ENCODE data around the gene EZR.
A peak's percentile ranks its signal among the peaks of the same experiment; 100 is the strongest.

Gene EZR

DNA sequence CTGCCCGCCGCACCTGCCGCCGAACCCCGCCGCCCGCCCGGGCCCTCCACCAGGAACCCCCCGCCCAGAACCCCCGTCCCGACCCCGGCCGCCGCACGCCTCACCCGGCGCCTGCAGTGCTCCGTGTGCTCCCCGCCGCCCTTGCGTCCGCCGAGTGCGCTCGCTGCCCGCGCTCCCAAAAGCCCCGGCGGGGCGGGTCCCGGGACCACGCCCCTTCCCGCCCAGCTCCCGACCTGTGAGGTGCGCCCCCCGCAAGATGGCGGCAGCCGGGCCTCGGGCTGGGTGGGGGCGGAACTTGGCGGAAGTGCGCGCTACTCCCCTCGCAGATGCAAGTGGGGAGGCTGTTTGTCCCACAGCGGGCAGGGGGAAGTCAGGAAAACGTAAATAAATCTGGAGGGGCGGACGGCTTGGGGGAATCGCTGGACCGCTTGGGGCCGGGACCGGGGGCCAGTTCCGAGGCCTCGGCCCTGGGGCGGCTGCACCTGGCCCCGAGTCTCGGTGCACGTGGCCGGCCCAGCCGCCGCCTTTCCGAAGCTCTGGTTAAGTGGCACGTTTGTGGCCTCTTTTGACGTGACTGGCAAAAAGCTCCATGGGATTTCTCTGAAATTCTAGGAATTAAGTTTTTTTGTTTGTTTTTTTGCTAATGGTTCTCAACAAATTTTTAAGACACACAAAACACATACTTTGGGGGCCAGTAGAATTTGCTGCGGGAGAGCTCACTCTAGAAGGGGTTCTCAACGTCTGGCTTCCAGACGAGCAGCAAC is at the start of gene EZR:
Gene EZR (minus strand): TSS at position 156 of the 764 bp plus-strand sequence. CDS start 1,275 bp downstream, outside the sequence.
- peak; percentile 68 to 78 for DNase-seq (ENCODE audit: extremely low read depth in 1 of 2, low read depth in 1 of 2)

GRCh38 chr6:158868122-158868480 is 48.9 kb upstream of the EZR start:
- no peak for DNase-seq (ENCODE audit: extremely low read depth in 1 of 2, low read depth in 1 of 2)

GRCh38 chr6:158867381-158868121 is 48.4 kb upstream of the EZR start:
- DNase-seq (ENCODE audit: extremely low read depth in 1 of 2, low read depth in 1 of 2) = no peak

DNA sequence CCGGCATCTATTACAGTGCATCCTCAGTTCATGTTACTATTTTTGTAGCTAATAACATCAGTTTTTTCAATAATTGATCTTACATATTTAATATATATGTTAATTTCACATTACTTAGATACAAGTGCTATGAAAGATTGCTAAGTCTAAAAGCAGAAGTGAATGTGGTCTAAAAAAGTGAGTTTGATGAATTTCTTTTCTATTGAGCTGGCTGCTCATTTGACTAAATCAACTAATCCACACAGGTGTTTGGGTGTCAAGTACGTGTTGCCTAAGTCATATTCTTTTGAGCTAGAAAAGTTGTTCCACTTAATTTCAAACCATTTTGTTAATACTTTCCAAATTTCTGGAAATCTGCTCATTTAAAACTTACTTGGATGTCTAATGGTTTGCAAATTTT is 46.6 kb upstream of the EZR start:
- no peak for DNase-seq (ENCODE audit: extremely low read depth in 1 of 2, low read depth in 1 of 2)

DNA sequence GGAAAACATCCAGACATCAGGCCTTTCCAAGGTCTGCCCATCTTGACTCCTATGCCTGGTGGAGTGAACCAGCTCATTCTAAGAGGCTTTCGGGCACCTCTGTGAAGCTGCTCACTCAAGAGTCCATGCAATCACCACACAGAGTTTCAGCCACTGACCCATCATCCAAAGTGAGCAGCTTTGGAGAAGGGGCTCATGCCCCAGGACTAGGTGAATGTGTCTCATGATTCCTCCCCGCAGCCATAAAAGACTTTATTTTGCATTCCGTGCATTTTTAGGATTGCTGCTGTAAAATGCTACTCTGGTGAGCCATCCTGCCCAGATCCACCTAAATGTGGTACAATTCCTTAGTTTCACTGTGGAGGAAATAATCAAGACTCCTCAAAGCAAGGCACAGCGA is 44.5 kb upstream of the EZR start:
- no peak for DNase-seq (ENCODE audit: extremely low read depth in 1 of 2, low read depth in 1 of 2)

GRCh38 chr6:158861686-158862381 is 42.7 kb upstream of the EZR start:
- no peak for DNase-seq (ENCODE audit: extremely low read depth in 1 of 2, low read depth in 1 of 2)

GRCh38 chr6:158860279-158860865 is 41.2 kb upstream of the EZR start:
- no peak for DNase-seq (ENCODE audit: extremely low read depth in 1 of 2, low read depth in 1 of 2)

DNA sequence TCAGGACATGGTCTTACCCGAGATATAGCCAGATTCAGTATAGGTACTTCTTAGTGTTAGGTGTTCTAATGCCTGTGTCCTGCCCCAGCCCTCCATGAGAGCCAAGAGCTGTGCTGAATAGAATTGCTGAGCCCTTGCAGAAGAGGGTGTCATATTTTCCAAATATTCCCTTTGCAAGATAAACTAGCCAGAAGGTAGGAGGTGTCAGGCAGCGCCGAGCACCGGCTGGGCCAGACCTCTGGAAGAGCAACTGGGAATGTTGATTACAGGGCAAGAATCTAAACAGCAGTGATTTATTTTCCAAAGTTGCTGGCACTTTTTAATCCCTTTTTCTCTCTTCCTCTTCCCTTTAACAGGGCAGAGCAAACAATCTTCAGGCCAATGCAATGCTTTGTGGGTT is 37.1 kb upstream of the EZR start:
- DNase-seq (ENCODE audit: extremely low read depth in 1 of 2, low read depth in 1 of 2) = no peak

GRCh38 chr6:158854214-158855101 is 35.3 kb upstream of the EZR start:
- no peak for DNase-seq (ENCODE audit: extremely low read depth in 1 of 2, low read depth in 1 of 2)

GRCh38 chr6:158853880-158854213 is 34.7 kb upstream of the EZR start:
- DNase-seq (ENCODE audit: extremely low read depth in 1 of 2, low read depth in 1 of 2) = no peak

- DNase-seq (ENCODE audit: extremely low read depth in 1 of 2, low read depth in 1 of 2) = peak; percentile 68 to 82
Observed at GRCh38 chr6:158853072-158853879, 34.1 kb upstream of the EZR start.

DNA sequence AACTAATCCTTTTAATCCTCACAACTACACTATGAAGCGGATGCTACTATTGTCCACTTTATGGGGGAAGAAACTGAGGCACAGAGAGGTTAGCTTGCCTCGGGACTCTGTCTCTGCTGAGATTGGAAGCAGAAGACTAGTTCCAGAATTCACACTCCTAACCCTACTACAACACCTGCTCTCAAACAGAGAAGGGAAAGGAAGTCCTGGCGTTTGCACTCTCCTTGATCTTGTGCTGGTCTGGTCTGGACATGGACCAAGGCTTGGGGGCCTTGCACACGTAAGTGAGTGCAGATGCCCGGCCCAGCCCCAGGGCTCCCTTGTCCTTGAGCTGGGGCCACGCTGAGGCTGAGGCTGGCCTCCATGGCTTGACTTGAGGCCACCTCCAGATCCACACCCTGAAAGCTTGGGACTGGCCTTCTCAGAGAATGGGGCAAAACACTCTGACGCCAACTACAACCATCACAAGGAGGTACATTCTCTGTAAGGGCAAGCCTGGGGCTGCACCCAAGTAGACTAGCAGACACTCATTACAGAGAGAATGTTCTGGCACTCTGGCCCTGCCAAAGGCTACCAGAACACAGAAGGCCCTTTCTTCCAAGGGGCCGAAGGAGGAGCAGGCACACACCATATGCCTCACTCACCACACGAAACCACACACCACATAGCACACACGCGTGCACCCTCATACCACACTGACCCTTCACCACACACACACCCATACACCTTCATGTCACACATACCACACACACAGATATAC is 33.3 kb upstream of the EZR start:
- DNase-seq (ENCODE audit: extremely low read depth in 1 of 2, low read depth in 1 of 2) = no peak

GRCh38 chr6:158850807-158851115 is 31.6 kb upstream of the EZR start:
- DNase-seq (ENCODE audit: extremely low read depth in 1 of 2, low read depth in 1 of 2) = no peak

GRCh38 chr6:158849899-158850806 is 31.0 kb upstream of the EZR start:
- DNase-seq (ENCODE audit: extremely low read depth in 1 of 2, low read depth in 1 of 2) = peak; percentile 24 to 42

DNA sequence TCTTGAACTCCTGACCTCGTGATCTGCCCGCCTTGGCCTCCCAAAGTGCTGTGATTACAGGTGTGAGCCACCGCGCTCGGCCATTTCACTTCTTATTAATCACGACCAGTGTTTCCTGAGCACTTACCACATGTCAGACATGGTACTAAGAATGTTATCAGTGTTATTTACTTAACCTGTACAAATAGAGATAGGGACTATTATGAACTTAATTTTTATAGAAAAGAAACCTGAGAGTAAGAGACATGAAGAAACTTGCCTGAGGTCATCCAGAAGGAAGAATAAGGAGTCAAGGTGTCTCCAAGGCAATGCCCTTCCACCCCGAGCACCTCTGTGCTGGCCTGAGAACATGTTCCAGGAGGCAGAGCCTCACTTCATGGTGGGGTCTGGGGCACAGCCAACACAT is 29.3 kb upstream of the EZR start:
- DNase-seq (ENCODE audit: extremely low read depth in 1 of 2, low read depth in 1 of 2) = no peak

- no peak for DNase-seq (ENCODE audit: extremely low read depth in 1 of 2, low read depth in 1 of 2)
Observed at GRCh38 chr6:158847786-158848185, 28.6 kb upstream of the EZR start.

DNA sequence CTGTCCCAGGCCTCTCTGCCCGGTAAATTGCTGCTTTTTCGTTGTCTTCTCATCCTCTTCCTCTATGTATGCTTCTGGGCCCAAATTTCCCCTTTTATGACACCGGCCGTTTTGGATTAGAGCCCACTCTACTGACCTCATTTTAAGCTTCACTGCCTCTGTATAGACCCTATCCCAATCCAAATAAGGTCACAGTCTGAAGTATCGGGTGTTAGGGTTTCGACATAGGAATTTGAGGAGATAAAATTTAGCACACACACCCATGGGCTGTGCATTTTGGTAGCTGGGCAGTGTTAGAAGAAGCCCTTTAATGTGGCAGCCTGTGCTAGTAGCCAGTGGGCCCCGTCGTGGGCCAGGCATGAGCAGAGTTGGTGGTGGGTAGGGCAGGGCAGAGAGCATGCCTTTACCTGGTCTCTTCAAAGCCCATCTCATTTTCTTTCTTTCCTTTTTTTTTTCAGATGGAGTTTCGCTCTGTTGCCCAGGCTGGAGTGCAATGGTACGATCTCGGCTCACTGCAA is 27.9 kb upstream of the EZR start:
- DNase-seq (ENCODE audit: extremely low read depth in 1 of 2, low read depth in 1 of 2) = no peak
